ENCODE data around the gene VENTX. TPM values are rescaled to one million over a fixed set of nuclear protein-coding genes. Genes with fewer than 3 reads are reported as not detected.

VENTX gene
- total RNA-seq, 4 donors from 2014 or later: 0.13 to 0.95 (median 0.82) TPM; not detected in 1

DNA sequence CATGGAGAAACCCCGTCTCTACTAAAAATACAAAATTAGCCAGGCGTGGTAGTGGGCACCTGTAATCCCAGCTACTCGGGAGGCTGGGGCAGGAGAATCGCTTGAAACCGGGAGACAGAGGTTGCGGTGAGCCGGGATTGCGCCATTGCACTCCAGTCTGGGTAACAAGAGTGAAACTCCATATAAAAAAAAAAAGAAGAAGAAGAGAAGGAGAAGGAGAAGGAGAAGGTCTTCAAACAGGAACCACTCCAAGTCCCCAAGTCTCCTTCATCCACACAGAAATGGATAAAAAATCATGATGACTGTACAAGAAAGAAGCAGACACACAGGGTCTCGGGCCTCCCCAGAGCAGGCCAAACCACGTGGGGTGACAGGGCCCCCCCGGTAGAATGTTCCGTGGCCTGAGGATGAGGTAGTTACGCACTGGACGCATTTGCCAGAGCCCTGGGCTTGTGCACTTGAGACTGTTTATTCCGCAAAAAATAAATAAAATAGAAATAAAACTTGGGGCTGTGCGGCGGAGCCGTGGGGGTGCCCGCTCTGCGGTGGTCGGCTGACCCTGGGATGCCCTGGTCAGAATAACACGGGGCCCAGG, 15.8 kb downstream of the VENTX start:
- Histone ChIP-seq H3K27ac (no peak overlapping the region), H3K36me3 (no peaks in the 10 kb centered on the region), H3K9me3 (no peaks in the 10 kb centered on the region), H3K4me1 (peaks cover 15 to 16% (median 15%) of the 10 kb centered on the region in 3 donors), H3K27me3 (peaks cover 0 to 45% (median 0%) of the 10 kb centered on the region in 4 donors), H3K4me3 (no peak overlapping the region)
- 76 to 83% methylated on average over 22 of the region's 22 CpGs for WGBS, 2 donors
- TF ChIP-seq, protein P1, sequence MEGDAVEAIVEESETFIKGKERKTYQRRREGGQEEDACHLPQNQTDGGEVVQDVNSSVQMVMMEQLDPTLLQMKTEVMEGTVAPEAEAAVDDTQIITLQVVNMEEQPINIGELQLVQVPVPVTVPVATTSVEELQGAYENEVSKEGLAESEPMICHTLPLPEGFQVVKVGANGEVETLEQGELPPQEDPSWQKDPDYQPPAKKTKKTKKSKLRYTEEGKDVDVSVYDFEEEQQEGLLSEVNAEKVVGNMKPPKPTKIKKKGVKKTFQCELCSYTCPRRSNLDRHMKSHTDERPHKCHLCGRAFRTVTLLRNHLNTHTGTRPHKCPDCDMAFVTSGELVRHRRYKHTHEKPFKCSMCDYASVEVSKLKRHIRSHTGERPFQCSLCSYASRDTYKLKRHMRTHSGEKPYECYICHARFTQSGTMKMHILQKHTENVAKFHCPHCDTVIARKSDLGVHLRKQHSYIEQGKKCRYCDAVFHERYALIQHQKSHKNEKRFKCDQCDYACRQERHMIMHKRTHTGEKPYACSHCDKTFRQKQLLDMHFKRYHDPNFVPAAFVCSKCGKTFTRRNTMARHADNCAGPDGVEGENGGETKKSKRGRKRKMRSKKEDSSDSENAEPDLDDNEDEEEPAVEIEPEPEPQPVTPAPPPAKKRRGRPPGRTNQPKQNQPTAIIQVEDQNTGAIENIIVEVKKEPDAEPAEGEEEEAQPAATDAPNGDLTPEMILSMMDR (IDR thresholded peaks at IDR 0.05): no peak
- no peak for TF ChIP-seq POLR2A (IDR thresholded peaks at IDR 0.05)
- intact Hi-C loops (cut with DNase I): no loop called here
- no peak for DNase-seq

DNA sequence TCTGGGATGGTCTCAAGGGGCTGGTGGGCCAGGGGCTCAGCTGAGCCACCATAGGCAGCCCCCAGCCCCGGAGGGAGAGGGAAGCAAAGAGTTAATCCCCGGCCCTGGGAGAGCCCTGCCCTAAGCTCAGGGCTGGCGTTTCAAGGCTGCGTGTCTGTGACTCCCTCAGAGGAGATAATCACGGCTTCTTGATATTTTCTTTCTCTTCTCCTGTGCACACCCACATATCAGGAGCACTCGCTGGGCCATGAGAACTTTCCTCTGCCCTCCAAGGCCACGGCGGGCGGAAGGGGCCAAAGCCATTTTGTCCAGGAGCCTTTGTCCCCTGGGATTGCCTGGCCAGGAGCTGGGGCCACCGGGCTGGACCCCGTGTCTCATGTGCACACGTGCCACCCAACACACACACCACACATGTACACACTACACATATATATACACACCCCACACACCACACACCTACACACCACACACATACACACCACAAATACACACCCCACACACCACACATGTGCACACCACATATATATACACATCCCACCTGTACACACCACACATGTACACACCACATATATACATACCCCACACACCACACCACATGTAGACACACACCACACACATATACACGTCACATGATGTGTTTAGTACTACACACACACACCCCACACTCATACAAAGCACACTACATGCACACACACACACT, 16.9 kb downstream of the VENTX start:
- no peaks in the 10 kb centered on the region for H3K9me3 ChIP-seq
- intact Hi-C loops (cut with DNase I): no loop called here
- H3K27me3 ChIP-seq: peaks cover 0 to 34% (median 0%) of the 10 kb centered on the region in 4 donors
- H3K4me3 ChIP-seq: no peak overlapping the region
- no peaks in the 10 kb centered on the region for H3K36me3 ChIP-seq
- H3K4me1 ChIP-seq: peaks cover 26 to 27% (median 26%) of the 10 kb centered on the region in 3 donors
- H3K27ac ChIP-seq: no peak overlapping the region
- no peak for DNase-seq
- TF ChIP-seq, protein P1 (IDR thresholded peaks at IDR 0.05): no peak
- no peak for TF ChIP-seq POLR2A (IDR thresholded peaks at IDR 0.05)
- WGBS, 2 donors: 63 to 77% methylated on average over 11 to 13 of the region's 13 CpGs

DNA sequence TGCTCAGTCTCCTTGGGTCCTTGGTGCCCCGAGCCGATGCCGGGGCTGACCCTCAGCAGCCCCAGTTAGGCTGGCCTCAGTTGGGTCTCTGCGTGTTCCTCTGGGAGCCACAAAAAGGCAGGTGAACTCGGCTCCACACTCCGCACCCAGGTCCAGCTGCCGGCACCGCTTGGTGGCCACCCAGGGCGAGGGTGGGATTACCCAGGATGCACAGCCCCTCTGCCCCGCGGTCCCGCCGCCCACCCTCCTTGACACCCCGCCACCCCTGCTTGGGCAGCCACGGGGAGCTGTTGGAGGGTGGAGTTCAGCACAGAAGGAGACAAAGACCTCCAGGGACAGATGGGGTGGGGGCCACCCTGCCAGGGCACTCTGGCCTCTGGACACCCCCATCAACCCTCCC, 17.7 kb downstream of the VENTX start:
- peaks cover 32 to 34% (median 33%) of the 10 kb centered on the region in 3 donors for H3K4me1 ChIP-seq
- H3K36me3 ChIP-seq: no peaks in the 10 kb centered on the region
- WGBS, 2 donors: 100% methylated on average over 1 of the region's 15 CpGs; no CpG with 5 or more reads in 1 of the 2 donors
- TF ChIP-seq POLR2A (IDR thresholded peaks at IDR 0.05): no peak
- TF ChIP-seq, protein P1 (IDR thresholded peaks at IDR 0.05): no peak
- H3K27ac ChIP-seq: no peak overlapping the region
- intact Hi-C loops (cut with DNase I): no loop called here
- H3K9me3 ChIP-seq: no peaks in the 10 kb centered on the region
- no peak overlapping the region for H3K4me3 ChIP-seq
- DNase-seq: no peak
- peaks cover 0 to 26% (median 0%) of the 10 kb centered on the region in 4 donors for H3K27me3 ChIP-seq

DNA sequence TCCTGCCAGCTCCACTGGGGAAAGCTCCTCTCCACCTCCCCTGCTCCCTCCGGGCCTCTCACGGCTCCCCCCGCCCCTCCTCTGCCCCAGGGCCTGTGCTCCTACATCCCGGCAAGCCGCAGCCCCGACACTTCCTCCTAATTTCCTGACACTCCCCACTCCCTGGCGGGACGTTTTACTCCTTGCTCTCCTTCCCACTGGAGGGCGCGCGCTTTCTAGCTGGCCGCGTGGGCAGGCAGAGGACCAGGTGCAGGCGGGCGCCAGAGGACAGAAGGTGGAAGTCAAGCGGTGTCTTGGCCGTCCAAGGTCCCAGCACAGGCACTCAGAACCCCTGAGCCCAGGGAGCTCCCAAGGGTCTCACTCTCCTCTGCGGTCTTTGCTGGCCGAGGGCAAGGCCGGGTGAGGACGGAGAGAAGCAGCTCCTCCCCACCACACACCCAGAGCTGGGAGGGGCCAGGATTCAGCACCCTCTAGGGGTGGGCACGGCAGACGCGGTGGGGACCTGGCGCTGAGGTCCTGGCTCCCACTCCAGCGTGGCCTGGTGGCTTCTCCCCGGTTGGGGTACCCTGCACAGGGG, 19.9 kb downstream of the VENTX start:
- no peaks in the 10 kb centered on the region for H3K9me3 ChIP-seq
- peaks cover 0 to 9% (median 0%) of the 10 kb centered on the region in 4 donors for H3K27me3 ChIP-seq
- intact Hi-C loops (cut with DNase I): no loop called here
- peaks cover 47 to 54% (median 49%) of the 10 kb centered on the region in 3 donors for H3K4me1 ChIP-seq
- TF ChIP-seq, protein P1 (IDR thresholded peaks at IDR 0.05): peak; percentile 34 to 68 (median 52)
- TF ChIP-seq POLR2A (IDR thresholded peaks at IDR 0.05): peak in 2 of 4 donors; percentile 26 to 32
- peak overlapping the region in 3 of 4 donors; percentile 24 to 52 (median 29) for H3K4me3 ChIP-seq
- 0 to 7% methylated on average over 3 to 7 of the region's 27 CpGs for WGBS, 2 donors
- no peak for DNase-seq
- H3K36me3 ChIP-seq: no peaks in the 10 kb centered on the region
- peak overlapping the region; percentile 87 to 91 (median 88) for H3K27ac ChIP-seq
